ENCODE data around the gene ZSCAN23. TPM values are rescaled to one million over a fixed set of nuclear protein-coding genes. Genes with fewer than 3 reads are reported as not detected.

ZSCAN23 gene
- total RNA-seq, 1 donor from 2014 or later = 0.18 TPM

DNA sequence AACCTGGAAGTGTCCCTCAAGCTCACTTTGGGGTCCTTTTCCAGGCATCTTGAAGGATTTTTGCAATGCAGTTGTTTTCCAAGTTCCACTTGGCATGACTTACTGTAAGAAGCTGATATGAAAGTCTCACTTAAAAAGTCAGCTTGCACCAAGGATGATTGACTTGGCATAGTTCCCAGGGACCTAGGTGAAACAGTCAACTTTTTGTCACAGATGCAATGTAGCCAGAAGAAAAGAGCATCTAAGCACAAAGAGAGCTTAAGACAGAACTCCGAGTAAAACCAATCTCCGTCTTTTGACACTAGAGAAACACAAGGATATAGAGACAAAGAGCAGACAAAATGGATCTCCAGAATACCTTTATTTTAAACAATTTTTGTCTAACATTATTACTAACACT lies 41.1 kb downstream of the ZSCAN23 start:
- H3K27ac Mint-ChIP-seq = no peak overlapping the region
- TF ChIP-seq, protein P1, sequence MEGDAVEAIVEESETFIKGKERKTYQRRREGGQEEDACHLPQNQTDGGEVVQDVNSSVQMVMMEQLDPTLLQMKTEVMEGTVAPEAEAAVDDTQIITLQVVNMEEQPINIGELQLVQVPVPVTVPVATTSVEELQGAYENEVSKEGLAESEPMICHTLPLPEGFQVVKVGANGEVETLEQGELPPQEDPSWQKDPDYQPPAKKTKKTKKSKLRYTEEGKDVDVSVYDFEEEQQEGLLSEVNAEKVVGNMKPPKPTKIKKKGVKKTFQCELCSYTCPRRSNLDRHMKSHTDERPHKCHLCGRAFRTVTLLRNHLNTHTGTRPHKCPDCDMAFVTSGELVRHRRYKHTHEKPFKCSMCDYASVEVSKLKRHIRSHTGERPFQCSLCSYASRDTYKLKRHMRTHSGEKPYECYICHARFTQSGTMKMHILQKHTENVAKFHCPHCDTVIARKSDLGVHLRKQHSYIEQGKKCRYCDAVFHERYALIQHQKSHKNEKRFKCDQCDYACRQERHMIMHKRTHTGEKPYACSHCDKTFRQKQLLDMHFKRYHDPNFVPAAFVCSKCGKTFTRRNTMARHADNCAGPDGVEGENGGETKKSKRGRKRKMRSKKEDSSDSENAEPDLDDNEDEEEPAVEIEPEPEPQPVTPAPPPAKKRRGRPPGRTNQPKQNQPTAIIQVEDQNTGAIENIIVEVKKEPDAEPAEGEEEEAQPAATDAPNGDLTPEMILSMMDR (IDR thresholded peaks at IDR 0.05) = no peak
- no peak for ATAC-seq (ENCODE audit: low read depth)
- peaks cover 43% of the 10 kb centered on the region for H3K27me3 Mint-ChIP-seq
- ChIA-PET CTCF (no interaction called here), POLR2A (interaction anchor here (0.7 to 1.9 kb wide), 2 partner anchors 19 to 1162 kb away, joined by 5 read pairs; no protein-coding TSS in a partner anchor)
- H3K4me3 Mint-ChIP-seq = no peak overlapping the region
- H3K9me3 Mint-ChIP-seq = peaks cover 3% of the 10 kb centered on the region
- intact Hi-C loops (cut with micrococcal nuclease) = no loop called here
- H3K4me1 Mint-ChIP-seq = peaks cover 20% of the 10 kb centered on the region
- peaks cover 15% of the 10 kb centered on the region for H3K36me3 Mint-ChIP-seq (ENCODE audit: low read depth)
- DNase-seq = no peak

DNA sequence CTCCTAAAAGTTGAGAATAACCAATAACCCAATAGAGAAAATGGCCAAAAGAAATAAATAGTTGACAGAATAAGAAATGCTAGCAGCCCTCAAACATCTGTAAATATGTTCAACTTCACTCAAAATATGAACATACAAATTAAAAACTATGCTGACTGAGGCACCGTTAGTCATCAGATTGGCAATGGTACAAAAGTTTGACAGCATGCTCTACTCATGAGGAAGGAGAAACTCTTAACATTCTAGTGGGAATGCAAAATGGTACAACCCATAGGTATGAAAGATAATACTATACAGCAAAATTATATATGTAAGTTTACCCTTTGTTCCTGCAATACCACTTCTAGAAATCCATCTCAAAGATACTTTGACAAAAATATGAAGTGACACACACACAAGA lies 42.1 kb downstream of the ZSCAN23 start:
- ATAC-seq (ENCODE audit: low read depth) = no peak
- peaks cover 40% of the 10 kb centered on the region for H3K27me3 Mint-ChIP-seq
- ChIA-PET POLR2A (interaction anchor here (0.6 kb wide), 1 partner anchor 536 kb away, joined by 3 read pairs; a partner anchor contains a TSS), CTCF (no interaction called here)
- H3K27ac Mint-ChIP-seq = no peak overlapping the region
- no peak overlapping the region for H3K4me3 Mint-ChIP-seq
- H3K9me3 Mint-ChIP-seq = peaks cover 3% of the 10 kb centered on the region
- TF ChIP-seq, protein P1 (IDR thresholded peaks at IDR 0.05) = no peak
- peaks cover 31% of the 10 kb centered on the region for H3K4me1 Mint-ChIP-seq
- no peak for DNase-seq
- peaks cover 25% of the 10 kb centered on the region for H3K36me3 Mint-ChIP-seq (ENCODE audit: low read depth)
- intact Hi-C loops (cut with micrococcal nuclease) = no loop called here

DNA sequence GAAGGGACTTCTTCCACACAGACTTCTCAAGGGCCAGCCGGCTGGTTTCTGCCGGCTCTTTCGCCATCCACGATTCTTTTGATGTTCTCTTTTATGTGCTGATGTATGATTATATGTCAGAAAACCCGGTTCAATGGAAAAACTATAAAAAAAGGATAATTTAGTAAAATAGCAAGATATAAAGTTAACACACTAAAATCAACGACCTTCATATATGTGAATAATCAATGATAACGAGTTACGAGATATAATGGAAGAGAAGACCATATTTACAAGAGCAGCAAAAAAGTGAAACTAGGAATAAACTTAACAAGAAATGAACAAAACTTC lies 43.2 kb downstream of the ZSCAN23 start:
- H3K9me3 Mint-ChIP-seq = peaks cover 3% of the 10 kb centered on the region
- CTCF ChIA-PET = interaction anchor here (3.3 kb wide), 1 partner anchor 17 kb away, joined by 11 read pairs; no protein-coding TSS in a partner anchor
- H3K27me3 Mint-ChIP-seq = peaks cover 36% of the 10 kb centered on the region
- peaks cover 41% of the 10 kb centered on the region for H3K4me1 Mint-ChIP-seq
- peaks cover 36% of the 10 kb centered on the region for H3K36me3 Mint-ChIP-seq (ENCODE audit: low read depth)
- ATAC-seq (ENCODE audit: low read depth) (no peak), DNase-seq (no peak)
- peak overlapping the region; percentile 95 for H3K27ac Mint-ChIP-seq
- TF ChIP-seq, protein P1 (IDR thresholded peaks at IDR 0.05) = no peak
- H3K4me3 Mint-ChIP-seq = peak overlapping the region; percentile 97
- intact Hi-C loops (cut with micrococcal nuclease) = no loop called here
- POLR2A ChIA-PET = interaction anchor here (4.4 kb wide), 1 partner anchor 16 kb away, joined by 37 read pairs; no protein-coding TSS in a partner anchor

DNA sequence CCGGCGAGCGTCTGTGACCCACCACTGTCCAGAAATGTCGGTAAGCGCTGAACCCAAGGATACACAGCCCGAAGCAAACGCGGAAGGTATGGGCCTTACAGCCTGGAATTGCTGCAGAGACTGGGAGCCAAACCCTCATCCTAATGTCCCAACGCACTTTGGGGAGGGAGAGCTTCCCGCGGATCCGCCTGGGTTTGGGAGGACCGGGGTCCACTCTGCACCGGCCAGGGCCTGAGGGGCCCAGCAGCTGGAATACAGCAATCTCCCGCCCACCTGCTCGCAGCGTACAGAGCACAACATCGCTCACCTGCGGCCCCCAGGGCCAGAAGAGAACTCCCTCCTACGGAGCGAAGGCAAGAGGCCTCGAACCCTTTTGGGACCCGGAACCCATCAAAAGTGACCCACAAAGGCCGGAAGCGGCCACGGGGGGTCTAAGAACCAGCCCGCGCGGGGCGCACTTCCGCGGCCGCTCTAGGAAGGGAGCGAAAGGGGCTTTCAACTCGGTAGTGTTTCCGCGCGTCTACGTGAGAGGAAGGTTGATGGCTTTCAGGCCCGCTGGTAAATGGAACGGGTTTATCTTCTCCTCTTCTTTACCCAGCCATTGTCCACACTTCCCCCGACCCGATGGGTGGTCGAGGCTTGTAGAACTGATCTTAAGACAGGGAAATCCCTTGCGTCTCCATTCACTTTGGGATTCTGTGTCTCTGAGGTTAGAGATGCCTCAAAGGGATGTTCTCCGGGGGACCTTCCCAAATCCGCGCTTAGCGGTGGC lies 43.8 kb downstream of the ZSCAN23 start, which contains the start of gene ZSCAN12:
TSS of gene ZSCAN12 (minus strand) at position 398 of the 772 bp plus-strand sequence. CDS start 1,342 bp downstream, outside the sequence.
- POLR2A ChIA-PET = interaction anchor here (0.7 to 4.4 kb wide), 12 partner anchors 10 to 561 kb away, joined by 3 to 37 read pairs (median 6); partner anchors contain the start of genes ZKSCAN4, ZKSCAN8, ZSCAN23 and ZSCAN26
- Mint-ChIP-seq H3K4me3 (peak within 1 kb of the TSS; percentile 97), H3K36me3 (ENCODE audit: low read depth) (peaks cover 37% of the 10 kb centered on the region), H3K4me1 (peaks cover 42% of the 10 kb centered on the region), H3K27ac (peak within 1 kb of the TSS; percentile 95), H3K9me3 (peaks cover 3% of the 10 kb centered on the region), H3K27me3 (peaks cover 34% of the 10 kb centered on the region)
- intact Hi-C loops (cut with micrococcal nuclease) = loop anchor here (1.0 to 5.0 kb wide), 13 partner anchors 16 to 1011 kb away; partner anchors contain the start of genes ZKSCAN4, ZKSCAN8, ZNF184 and ZNF391
- CTCF ChIA-PET = interaction anchor here (1.1 to 3.3 kb wide), 2 partner anchors 14 to 16 kb away, joined by 3 to 11 read pairs; no protein-coding TSS in a partner anchor
- ATAC-seq (ENCODE audit: low read depth) = peak; percentile 89
- DNase-seq = peak; percentile 79
- TF ChIP-seq, protein P1 (IDR thresholded peaks at IDR 0.05) = no peak

DNA sequence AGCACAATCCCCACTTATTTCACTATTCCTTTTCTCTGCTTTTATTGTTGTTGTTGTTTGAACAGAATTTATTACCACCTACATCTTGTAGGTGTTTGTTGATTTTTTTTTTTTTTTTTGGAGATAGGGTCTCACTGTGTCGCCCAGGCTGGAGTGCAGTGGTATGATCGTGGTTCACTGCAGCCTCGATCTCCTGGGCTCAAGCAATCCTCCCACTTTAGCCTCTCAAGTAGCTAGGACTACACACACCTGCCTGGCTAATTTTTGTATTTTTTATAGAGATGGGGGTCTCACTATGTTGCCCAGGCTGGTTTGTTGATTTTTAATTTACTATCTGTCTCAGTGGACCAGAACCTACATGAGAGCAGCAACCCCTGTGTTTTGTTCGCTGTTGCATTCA lies 47.4 kb downstream of the ZSCAN23 start:
- POLR2A ChIA-PET = interaction anchor here (0.7 to 4.4 kb wide), 4 partner anchors 12 to 1652 kb away, joined by 3 to 37 read pairs (median 6); no protein-coding TSS in a partner anchor
- Mint-ChIP-seq H3K27ac (no peak overlapping the region), H3K36me3 (ENCODE audit: low read depth) (peaks cover 69% of the 10 kb centered on the region), H3K9me3 (no peaks in the 10 kb centered on the region), H3K27me3 (peaks cover under 1% of the 10 kb centered on the region), H3K4me3 (no peak overlapping the region), H3K4me1 (peaks cover 46% of the 10 kb centered on the region)
- intact Hi-C loops (cut with micrococcal nuclease) = loop anchor here (2.0 to 5.0 kb wide), 2 partner anchors 59 to 193 kb away; partner anchors contain the start of gene ZSCAN31
- ATAC-seq (ENCODE audit: low read depth) = no peak
- TF ChIP-seq, protein P1 (IDR thresholded peaks at IDR 0.05) = no peak
- CTCF ChIA-PET = interaction anchor here (1.3 kb wide), 1 partner anchor 13 kb away, joined by 3 read pairs; no protein-coding TSS in a partner anchor
- DNase-seq = no peak
